HEK293 (cell line): Measurements from ENCODE around the gene BAIAP2L2.
"Not testable (repeated sequence)": the region's sequence is repeated elsewhere in the genome, so short reads cannot be mapped to it uniquely, and the experiment has no call there.

Experiments used
- CTCF ChIA-PET: fragments of 350-600 bp; formaldehyde crosslinking; extraction: SDS; loops from one replicate; lab custom pipeline; 2021; ENCODE audit warnings: antibody characterized with exemption; lab: Yijun Ruan, JAX
- POLR2A ChIA-PET: fragments of 300-600 bp; formaldehyde crosslinking; extraction: SDS; loops from one replicate; lab custom pipeline; 2020; ENCODE audit warnings: antibody characterized with exemption, inconsistent platforms; lab: Yijun Ruan, JAX
- H3K27ac ChIP-seq: fragments of 200-500 bp; sonication (Bioruptor generic); 2 replicates; pipeline ENCODE4 v1.5.1; 2014; ENCODE audit warnings: low read depth, low read length, control low read depth, inconsistent platforms; ENCODE audit errors: extremely low read depth
- H3K36me3 ChIP-seq, 2 experiments: fragments of 200-500 bp in 1 of 2; sonication (Bioruptor generic) in 1 of 2; 1 replicate in 1 of 2; 2 replicates in 1 of 2; pipeline ENCODE4 v1.5.1; 2014 to 2017; ENCODE audit warnings: inconsistent platforms in 2 of 2, low read length in 2 of 2; ENCODE audit not compliant: control insufficient read depth in 2 of 2, insufficient read depth in 1 of 2
- H3K4me1 ChIP-seq: fragments of 200-500 bp; sonication (Bioruptor generic); 2 replicates; pipeline ENCODE4 v1.5.1; 2014; ENCODE audit warnings: mild to moderate bottlenecking, low read length, inconsistent platforms; ENCODE audit not compliant: control insufficient read depth, insufficient read depth
- H3K4me3 ChIP-seq: 2 replicates; pipeline ENCODE4 v1.5.1; 2011; ENCODE audit warnings: low read depth, mild to moderate bottlenecking, control low read depth, low read length, moderate library complexity
- H3K9me3 ChIP-seq: fragments of 200-500 bp; sonication (Bioruptor generic); 2 replicates; pipeline ENCODE4 v1.5.1; 2014; ENCODE audit warnings: low read depth, low read length, inconsistent platforms; ENCODE audit not compliant: control insufficient read depth, insufficient read depth
- BCL11A ChIP-seq: fragments of 450-650 bp; formaldehyde crosslinking; IDR thresholded peaks from 2 replicates; pipeline ENCODE4 v1.5.1; 2016; ENCODE audit warnings: low read depth, missing biosample characterization, missing genetic modification characterization
- ELK4 ChIP-seq: IDR thresholded peaks from 2 replicates; pipeline ENCODE4 v1.6.1; 2011; ENCODE audit warnings: mild to moderate bottlenecking, low read depth, low read length, borderline replicate concordance
- KLF17 ChIP-seq: fragments of 450-650 bp; formaldehyde crosslinking; IDR thresholded peaks from 2 replicates; pipeline ENCODE4 v1.5.1; 2016; ENCODE audit warnings: missing biosample characterization, missing genetic modification characterization
- KLF8 ChIP-seq: fragments of 450-650 bp; formaldehyde crosslinking; IDR thresholded peaks from 2 replicates; pipeline ENCODE4 v1.5.1; 2016; ENCODE audit warnings: missing biosample characterization, missing genetic modification characterization
- SP7 ChIP-seq: fragments of 450-650 bp; formaldehyde crosslinking; IDR thresholded peaks from 2 replicates; pipeline ENCODE4 v1.5.1; 2016; ENCODE audit warnings: missing biosample characterization, missing genetic modification characterization
- YY2 ChIP-seq: fragments of 450-650 bp; formaldehyde crosslinking; IDR thresholded peaks from 2 replicates; pipeline ENCODE4 v1.5.1; 2016; ENCODE audit warnings: missing biosample characterization, missing genetic modification characterization
- ZBTB17 ChIP-seq: fragments of 450-650 bp; formaldehyde crosslinking; IDR thresholded peaks from 2 replicates; pipeline ENCODE4 v1.5.1; 2016; ENCODE audit warnings: missing biosample characterization, missing genetic modification characterization
- ZBTB20 ChIP-seq: fragments of 450-650 bp; formaldehyde crosslinking; IDR thresholded peaks from 2 replicates; pipeline ENCODE4 v1.5.1; 2016; ENCODE audit warnings: missing biosample characterization, missing genetic modification characterization
- ZNF221 ChIP-seq: fragments of 450-650 bp; formaldehyde crosslinking; IDR thresholded peaks from 2 replicates; pipeline ENCODE4 v1.5.1; 2017; ENCODE audit warnings: missing biosample characterization, missing genetic modification characterization, borderline replicate concordance
- ZNF26 ChIP-seq: fragments of 450-650 bp; formaldehyde crosslinking; IDR thresholded peaks from 2 replicates; pipeline ENCODE4 v1.5.1; 2016; ENCODE audit warnings: missing biosample characterization, missing genetic modification characterization
- ZNF280C ChIP-seq: fragments of 450-650 bp; formaldehyde crosslinking; IDR thresholded peaks from 2 replicates; pipeline ENCODE4 v1.5.1; 2016; ENCODE audit warnings: missing biosample characterization, missing genetic modification characterization
- ZNF280D ChIP-seq: fragments of 450-650 bp; formaldehyde crosslinking; IDR thresholded peaks from 2 replicates; pipeline ENCODE4 v1.5.1; 2016; ENCODE audit warnings: missing biosample characterization, missing genetic modification characterization
- ZNF341 ChIP-seq: fragments of 450-650 bp; formaldehyde crosslinking; IDR thresholded peaks from 2 replicates; pipeline ENCODE4; 2016; ENCODE audit warnings: low read depth, missing biosample characterization, missing genetic modification characterization
- ZNF48 ChIP-seq: fragments of 450-650 bp; formaldehyde crosslinking; IDR thresholded peaks from 2 replicates; pipeline ENCODE4 v1.5.1; 2016; ENCODE audit warnings: missing biosample characterization, missing genetic modification characterization
- ZNF548 ChIP-seq: fragments of 450-650 bp; formaldehyde crosslinking; IDR thresholded peaks from 2 replicates; pipeline ENCODE4 v1.5.1; 2016; ENCODE audit warnings: missing biosample characterization, missing genetic modification characterization
- ZNF571 ChIP-seq: fragments of 450-650 bp; formaldehyde crosslinking; IDR thresholded peaks from 2 replicates; pipeline ENCODE4 v1.5.0; 2017; ENCODE audit warnings: missing biosample characterization, missing genetic modification characterization
- ZNF747 ChIP-seq: fragments of 450-650 bp; formaldehyde crosslinking; IDR thresholded peaks from 2 replicates; pipeline ENCODE4 v1.5.1; 2016; ENCODE audit warnings: missing biosample characterization, missing genetic modification characterization
- ZNF768 ChIP-seq: fragments of 450-650 bp; formaldehyde crosslinking; IDR thresholded peaks from 2 replicates; pipeline ENCODE4 v1.5.1; 2018; ENCODE audit warnings: missing biosample characterization, mild to moderate bottlenecking, missing genetic modification characterization

The BAIAP2L2 gene

GRCh38 chr22:38117556-38117955 lies 7.1 kb upstream of the BAIAP2L2 start:
- H3K36me3 ChIP-seq, H3K27ac ChIP-seq, H3K4me1 ChIP-seq, H3K9me3 ChIP-seq, H3K4me3 ChIP-seq: not testable (repeated sequence)
- CTCF ChIA-PET: interaction anchor here (0.6 kb wide), 1 partner anchor 140 kb away, joined by 3 read pairs; no protein-coding TSS in a partner anchor
- POLR2A ChIA-PET: interaction anchor here (0.6 kb wide), 1 partner anchor 62 kb away, joined by 4 read pairs; no protein-coding TSS in a partner anchor

- CTCF ChIA-PET: interaction anchor here (0.7 to 4.5 kb wide), 16 partner anchors 8 to 200 kb away, joined by 3 to 35 read pairs (median 6); no protein-coding TSS in a partner anchor
- Histone ChIP-seq H3K36me3 (peaks cover 0 to 13% of the 10 kb centered on the region in 2 experiments; a peak in 1 of 3 replicates), H3K27ac (no peak overlapping the region), H3K4me1 (no peaks in the 10 kb centered on the region; the same call in 1 of the 2 replicates), H3K4me3 (no peak overlapping the region), H3K9me3 (no peaks in the 10 kb centered on the region)
- TF ChIP-seq ZBTB17 (tag by site-specific recombination) (no peak), ZNF341 (tag by site-specific recombination) (no peak), ZNF548 (tag by site-specific recombination) (no peak), BCL11A (tag by site-specific recombination) (no peak), ZNF571 (tag by site-specific recombination) (no peak), KLF17 (tag by site-specific recombination) (no peak), ZNF280C (no peak), ZNF768 (tag by site-specific recombination) (no peak), ZNF747 (tag by site-specific recombination) (no peak)
- POLR2A ChIA-PET: interaction anchor here (0.6 kb wide), 1 partner anchor 30 kb away, joined by 5 read pairs; no protein-coding TSS in a partner anchor
Observed at GRCh38 chr22:38115423-38116205, 5.1 kb upstream of the BAIAP2L2 start.

- POLR2A ChIA-PET: interaction anchor here (0.6 to 1.5 kb wide), 4 partner anchors 8 to 81 kb away, joined by 3 read pairs; no protein-coding TSS in a partner anchor
- TF ChIP-seq ZBTB20 (tag by site-specific recombination) (peak; percentile 39; the same call in 1 of the 2 replicates), YY2 (no peak), KLF8 (tag by site-specific recombination) (peak; percentile 29; the same call in 1 of the 2 replicates), ZNF48 (tag by site-specific recombination) (no peak), ELK4 (no peak), SP7 (tag by site-specific recombination) (peak; percentile 22; the same call in 1 of the 2 replicates), ZNF221 (tag by site-specific recombination) (no peak), ZNF26 (no peak), ZNF280D (no peak)
Observed at GRCh38 chr22:38114484-38115398, 4.3 kb upstream of the BAIAP2L2 start.

More at GRCh38 chr22:38114484-38115398, 4.3 kb upstream of the BAIAP2L2 start:
- CTCF ChIA-PET: interaction anchor here (0.6 to 4.5 kb wide), 51 partner anchors 8 to 964 kb away, joined by 3 to 35 read pairs (median 4); partner anchors contain the start of gene PLA2G6
- H3K9me3 ChIP-seq: no peaks in the 10 kb centered on the region
- no peak overlapping the region for H3K27ac ChIP-seq
- H3K36me3 ChIP-seq: peaks cover 0 to 13% of the 10 kb centered on the region in 2 experiments; a peak in 1 of 3 replicates
- H3K4me1 ChIP-seq: no peaks in the 10 kb centered on the region; the same call in 1 of the 2 replicates
- H3K4me3 ChIP-seq: no peak overlapping the region
